ENCODE measurements around the gene ERAP2. TPM values are rescaled to one million over a fixed set of nuclear protein-coding genes. Genes with fewer than 3 reads are reported as not detected.

Gene ERAP2
- total RNA-seq, 3 donors from 2014 or later = 11.0 to 13.8 (median 12.8) TPM

- no peak for TF ChIP-seq POLR2AphosphoS5 (IDR thresholded peaks at IDR 0.05)
- no peak for TF ChIP-seq CTCF (IDR thresholded peaks at IDR 0.05)
- no peak for TF ChIP-seq POLR2A (IDR thresholded peaks at IDR 0.05)
- Histone ChIP-seq H3K36me3 (no peaks in the 10 kb centered on the region), H3K27me3 (no peaks in the 10 kb centered on the region), H3K9me3 (no peaks in the 10 kb centered on the region), H3K27ac (no peak overlapping the region), H3K4me1 (no peaks in the 10 kb centered on the region), H3K4me3 (no peak overlapping the region)
- intact Hi-C loops (cut with DNase I; ENCODE audit: low total_unique reads) = no loop called here
- DNase-seq (ENCODE audit: low spot score in 2 of 2) = no peak
These were observed 5.9 kb upstream of the ERAP2 start for GRCh38 chr5:96870094-96871026.

- Histone ChIP-seq H3K9me3 (no peaks in the 10 kb centered on the region), H3K27me3 (no peaks in the 10 kb centered on the region), H3K4me3 (no peak overlapping the region), H3K4me1 (no peaks in the 10 kb centered on the region), H3K36me3 (no peaks in the 10 kb centered on the region), H3K27ac (no peak overlapping the region)
- no peak for DNase-seq (ENCODE audit: low spot score in 2 of 2)
- TF ChIP-seq CTCF (IDR thresholded peaks at IDR 0.05) = no peak
- intact Hi-C loops (cut with DNase I; ENCODE audit: low total_unique reads) = no loop called here
These were observed 5.3 kb upstream of the ERAP2 start for GRCh38 chr5:96871027-96871399.

- no peak for DNase-seq (ENCODE audit: low spot score in 2 of 2)
- Histone ChIP-seq H3K27ac (no peak overlapping the region), H3K9me3 (no peaks in the 10 kb centered on the region), H3K27me3 (no peaks in the 10 kb centered on the region), H3K36me3 (no peaks in the 10 kb centered on the region), H3K4me3 (no peak overlapping the region), H3K4me1 (no peaks in the 10 kb centered on the region)
- intact Hi-C loops (cut with DNase I; ENCODE audit: low total_unique reads) = no loop called here
- no peak for TF ChIP-seq POLR2A (IDR thresholded peaks at IDR 0.05)
- no peak for TF ChIP-seq POLR2AphosphoS5 (IDR thresholded peaks at IDR 0.05)
- no peak for TF ChIP-seq CTCF (IDR thresholded peaks at IDR 0.05)
These were observed 4.6 kb upstream of the ERAP2 start for GRCh38 chr5:96871686-96872085.

GRCh38 chr5:96873449-96873848, 2.9 kb upstream of the ERAP2 start:
- intact Hi-C loops (cut with DNase I; ENCODE audit: low total_unique reads) = no loop called here
- H3K27me3 ChIP-seq = no peaks in the 10 kb centered on the region
- no peaks in the 10 kb centered on the region for H3K36me3 ChIP-seq
- H3K4me3 ChIP-seq = no peak overlapping the region
- H3K4me1 ChIP-seq = no peaks in the 10 kb centered on the region
- no peaks in the 10 kb centered on the region for H3K9me3 ChIP-seq
- TF ChIP-seq POLR2AphosphoS5 (IDR thresholded peaks at IDR 0.05) (no peak), CTCF (IDR thresholded peaks at IDR 0.05) (no peak), POLR2A (IDR thresholded peaks at IDR 0.05) (no peak)
- no peak for DNase-seq (ENCODE audit: low spot score in 2 of 2)
- H3K27ac ChIP-seq = no peak overlapping the region

GRCh38 chr5:96874631-96875030, 1.7 kb upstream of the ERAP2 start:
- H3K4me3 ChIP-seq = no peak overlapping the region
- no peak for DNase-seq (ENCODE audit: low spot score in 2 of 2)
- no peaks in the 10 kb centered on the region for H3K36me3 ChIP-seq
- intact Hi-C loops (cut with DNase I; ENCODE audit: low total_unique reads) = no loop called here
- H3K27me3 ChIP-seq = no peaks in the 10 kb centered on the region
- H3K4me1 ChIP-seq = no peaks in the 10 kb centered on the region
- H3K9me3 ChIP-seq = no peaks in the 10 kb centered on the region
- H3K27ac ChIP-seq = no peak overlapping the region
- no peak for TF ChIP-seq POLR2A (IDR thresholded peaks at IDR 0.05)
- no peak for TF ChIP-seq POLR2AphosphoS5 (IDR thresholded peaks at IDR 0.05)
- TF ChIP-seq CTCF (IDR thresholded peaks at IDR 0.05) = no peak
